ENCODE results near the gene MB.

Gene MB

GRCh38 chr22:35593071-35593890 is 23.8 kb downstream of the MB start:
- Histone ChIP-seq H3K27me3 (ENCODE audit: insufficient read depth, low read length) (peaks cover 9% of the 10 kb centered on the region), H3K36me3 (ENCODE audit: insufficient read depth, low read length) (no peaks in the 10 kb centered on the region), H3K4me1 (ENCODE audit: insufficient read depth, low read length) (no peaks in the 10 kb centered on the region), H3K9me3 (ENCODE audit: low read length) (peaks cover 1% of the 10 kb centered on the region), H3K4me3 (ENCODE audit: low read length) (no peak overlapping the region), H2AFZ (ENCODE audit: low read depth, low read length) (no peak overlapping the region)

DNA sequence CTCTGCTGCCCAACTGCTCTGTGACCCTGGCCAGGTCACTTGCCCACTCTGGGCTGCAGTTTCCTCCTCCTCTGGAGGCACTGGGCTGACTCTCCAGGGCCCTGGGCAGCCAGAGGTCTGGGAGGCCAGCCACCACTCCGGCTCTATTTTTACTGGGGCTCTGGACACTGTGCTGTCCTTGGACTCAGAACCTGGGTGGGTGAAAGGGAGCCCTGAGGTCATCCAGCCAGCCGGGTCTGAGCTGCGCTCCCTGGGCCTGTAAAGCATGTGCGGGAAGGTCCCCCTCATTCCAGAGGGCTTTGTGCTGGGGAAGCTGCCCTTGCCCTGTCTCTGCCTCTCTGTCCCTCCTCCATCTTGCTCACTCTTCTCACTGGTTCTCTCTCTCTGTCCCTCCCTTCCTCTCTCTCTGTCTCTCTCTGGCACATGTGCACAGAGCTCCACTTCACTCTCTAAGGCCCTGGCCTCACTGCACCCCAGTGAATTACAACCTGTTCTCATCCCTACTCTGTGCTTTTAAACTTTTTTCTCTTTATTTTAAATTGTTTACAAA is 24.6 kb downstream of the MB start:
- H3K9me3 ChIP-seq (ENCODE audit: low read length): peaks cover 1% of the 10 kb centered on the region
- H3K27me3 ChIP-seq (ENCODE audit: insufficient read depth, low read length): peaks cover 9% of the 10 kb centered on the region
- H3K4me3 ChIP-seq (ENCODE audit: low read length): no peak overlapping the region
- H3K36me3 ChIP-seq (ENCODE audit: insufficient read depth, low read length): no peaks in the 10 kb centered on the region
- H2AFZ ChIP-seq (ENCODE audit: low read depth, low read length): no peak overlapping the region
- H3K4me1 ChIP-seq (ENCODE audit: insufficient read depth, low read length): no peaks in the 10 kb centered on the region

GRCh38 chr22:35591714-35592417 is 25.3 kb downstream of the MB start:
- H3K9me3 ChIP-seq (ENCODE audit: low read length): peaks cover 1% of the 10 kb centered on the region
- no peaks in the 10 kb centered on the region for H3K4me1 ChIP-seq (ENCODE audit: insufficient read depth, low read length)
- no peak overlapping the region for H2AFZ ChIP-seq (ENCODE audit: low read depth, low read length)
- peaks cover 9% of the 10 kb centered on the region for H3K27me3 ChIP-seq (ENCODE audit: insufficient read depth, low read length)
- no peak overlapping the region for H3K4me3 ChIP-seq (ENCODE audit: low read length)
- H3K36me3 ChIP-seq (ENCODE audit: insufficient read depth, low read length): no peaks in the 10 kb centered on the region

DNA sequence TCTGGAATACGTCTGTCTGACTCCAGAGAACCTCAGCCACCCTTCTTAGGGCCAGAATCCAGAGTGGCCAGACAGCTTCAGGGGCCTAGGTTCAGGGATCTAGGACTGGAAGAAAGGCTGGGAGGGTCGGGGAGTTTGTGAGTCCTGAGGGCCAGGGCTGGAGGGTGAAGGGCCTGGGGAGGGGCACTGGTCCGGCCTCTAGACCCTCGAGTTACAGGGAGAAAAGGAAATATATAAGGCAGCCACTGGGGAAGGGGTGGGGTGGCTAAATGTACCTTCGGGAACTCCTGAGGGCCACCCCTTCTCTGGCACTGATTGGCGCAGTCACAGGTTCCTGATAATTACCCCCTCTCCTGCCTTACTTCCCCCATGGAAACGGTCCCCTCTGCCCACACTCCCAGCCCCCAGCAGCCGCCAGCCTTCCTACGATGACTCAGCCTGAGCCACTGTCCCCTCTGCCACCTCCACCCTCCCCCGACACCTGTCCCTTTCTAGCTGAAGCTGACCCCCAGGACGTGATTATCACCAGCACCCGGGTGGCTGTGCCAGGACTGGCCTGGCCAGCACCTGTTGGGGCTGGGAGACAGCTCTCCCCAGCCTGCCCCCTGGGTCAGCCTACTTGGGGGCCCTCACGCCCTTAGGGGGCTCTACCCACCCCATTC is 26.4 kb downstream of the MB start:
- H3K4me3 ChIP-seq (ENCODE audit: low read length): no peak overlapping the region
- no peak overlapping the region for H2AFZ ChIP-seq (ENCODE audit: low read depth, low read length)
- H3K36me3 ChIP-seq (ENCODE audit: insufficient read depth, low read length): no peaks in the 10 kb centered on the region
- no peaks in the 10 kb centered on the region for H3K4me1 ChIP-seq (ENCODE audit: insufficient read depth, low read length)
- peaks cover 1% of the 10 kb centered on the region for H3K9me3 ChIP-seq (ENCODE audit: low read length)
- peaks cover 9% of the 10 kb centered on the region for H3K27me3 ChIP-seq (ENCODE audit: insufficient read depth, low read length)

- H3K36me3 ChIP-seq (ENCODE audit: insufficient read depth, low read length): no peaks in the 10 kb centered on the region
- H2AFZ ChIP-seq (ENCODE audit: low read depth, low read length): no peak overlapping the region
- H3K4me3 ChIP-seq (ENCODE audit: low read length): no peak overlapping the region
- H3K4me1 ChIP-seq (ENCODE audit: insufficient read depth, low read length): no peaks in the 10 kb centered on the region
- H3K9me3 ChIP-seq (ENCODE audit: low read length): no peaks in the 10 kb centered on the region
- H3K27me3 ChIP-seq (ENCODE audit: insufficient read depth, low read length): peaks cover 9% of the 10 kb centered on the region
These were observed 27.4 kb downstream of the MB start for GRCh38 chr22:35589756-35590093.

DNA sequence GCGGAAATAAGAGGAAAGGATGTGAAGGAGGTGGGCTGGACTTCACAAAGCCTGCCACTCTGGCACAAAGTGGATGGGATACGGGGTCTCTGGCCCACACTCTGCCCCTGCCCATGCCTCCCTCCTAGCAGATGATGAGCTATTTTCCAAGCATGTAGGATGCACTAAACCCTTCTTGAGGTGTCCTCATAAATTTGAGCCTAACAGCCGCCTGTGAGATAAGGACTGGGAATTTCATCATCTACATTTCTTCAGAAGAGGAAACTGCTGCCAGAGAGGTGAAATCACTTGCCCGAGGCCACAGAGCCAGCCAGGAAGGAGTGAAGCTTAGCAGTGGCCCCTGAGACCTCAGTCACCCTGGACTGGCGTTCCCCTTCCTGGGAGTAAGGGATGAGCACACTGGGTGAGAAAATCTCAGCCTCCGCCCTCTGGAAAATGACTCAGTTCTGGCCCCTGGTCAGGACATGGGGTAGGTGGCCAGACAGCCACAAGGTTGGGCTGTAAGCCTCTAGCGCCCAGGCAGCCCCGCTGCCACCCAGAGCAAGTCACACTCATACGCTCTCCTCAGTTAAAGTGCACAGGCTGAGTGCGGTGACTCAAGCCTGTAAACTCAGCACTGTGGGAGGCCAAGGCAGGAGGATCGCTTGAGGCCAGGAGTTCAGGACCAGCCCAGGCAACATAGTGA is 27.9 kb downstream of the MB start:
- Histone ChIP-seq H3K4me3 (ENCODE audit: low read length) (no peak overlapping the region), H3K4me1 (ENCODE audit: insufficient read depth, low read length) (no peaks in the 10 kb centered on the region), H2AFZ (ENCODE audit: low read depth, low read length) (no peak overlapping the region), H3K36me3 (ENCODE audit: insufficient read depth, low read length) (no peaks in the 10 kb centered on the region), H3K27me3 (ENCODE audit: insufficient read depth, low read length) (peaks cover 9% of the 10 kb centered on the region), H3K9me3 (ENCODE audit: low read length) (no peaks in the 10 kb centered on the region)

GRCh38 chr22:35587896-35588295 is 29.2 kb downstream of the MB start:
- no peak overlapping the region for H3K4me3 ChIP-seq (ENCODE audit: low read length)
- H2AFZ ChIP-seq (ENCODE audit: low read depth, low read length): no peak overlapping the region
- no peaks in the 10 kb centered on the region for H3K9me3 ChIP-seq (ENCODE audit: low read length)
- no peaks in the 10 kb centered on the region for H3K4me1 ChIP-seq (ENCODE audit: insufficient read depth, low read length)
- no peaks in the 10 kb centered on the region for H3K36me3 ChIP-seq (ENCODE audit: insufficient read depth, low read length)
- H3K27me3 ChIP-seq (ENCODE audit: insufficient read depth, low read length): peaks cover 9% of the 10 kb centered on the region

GRCh38 chr22:35587447-35587870 is 29.7 kb downstream of the MB start:
- no peaks in the 10 kb centered on the region for H3K9me3 ChIP-seq (ENCODE audit: low read length)
- H3K4me1 ChIP-seq (ENCODE audit: insufficient read depth, low read length): no peaks in the 10 kb centered on the region
- no peaks in the 10 kb centered on the region for H3K36me3 ChIP-seq (ENCODE audit: insufficient read depth, low read length)
- H2AFZ ChIP-seq (ENCODE audit: low read depth, low read length): no peak overlapping the region
- no peak overlapping the region for H3K4me3 ChIP-seq (ENCODE audit: low read length)
- H3K27me3 ChIP-seq (ENCODE audit: insufficient read depth, low read length): peaks cover 9% of the 10 kb centered on the region

DNA sequence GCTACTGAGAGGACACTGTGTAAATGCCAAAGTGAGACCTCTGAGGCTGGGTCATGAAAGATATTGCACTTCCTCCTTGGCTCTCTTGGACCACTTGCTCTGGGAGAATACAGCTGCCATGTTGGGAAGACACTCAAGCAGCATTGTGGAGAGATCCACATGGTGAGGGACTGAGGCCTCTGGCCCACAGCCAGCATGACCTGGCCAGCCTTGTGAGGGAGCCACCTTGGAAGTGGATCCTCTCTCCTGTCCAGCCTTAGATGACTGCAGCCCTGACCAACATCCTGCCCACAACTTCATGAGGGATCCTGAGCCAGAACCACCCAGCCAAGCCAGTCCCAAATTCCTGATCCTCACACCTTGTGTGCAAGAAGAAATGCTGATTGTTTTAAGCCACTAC is 30.4 kb downstream of the MB start:
- Histone ChIP-seq H3K9me3 (ENCODE audit: low read length) (no peaks in the 10 kb centered on the region), H3K4me3 (ENCODE audit: low read length) (no peak overlapping the region), H3K27me3 (ENCODE audit: insufficient read depth, low read length) (peaks cover 9% of the 10 kb centered on the region), H3K4me1 (ENCODE audit: insufficient read depth, low read length) (no peaks in the 10 kb centered on the region), H3K36me3 (ENCODE audit: insufficient read depth, low read length) (no peaks in the 10 kb centered on the region), H2AFZ (ENCODE audit: low read depth, low read length) (no peak overlapping the region)

GRCh38 chr22:35582861-35583670 is 34.1 kb downstream of the MB start:
- H3K27me3 ChIP-seq (ENCODE audit: insufficient read depth, low read length): no peaks in the 10 kb centered on the region

DNA sequence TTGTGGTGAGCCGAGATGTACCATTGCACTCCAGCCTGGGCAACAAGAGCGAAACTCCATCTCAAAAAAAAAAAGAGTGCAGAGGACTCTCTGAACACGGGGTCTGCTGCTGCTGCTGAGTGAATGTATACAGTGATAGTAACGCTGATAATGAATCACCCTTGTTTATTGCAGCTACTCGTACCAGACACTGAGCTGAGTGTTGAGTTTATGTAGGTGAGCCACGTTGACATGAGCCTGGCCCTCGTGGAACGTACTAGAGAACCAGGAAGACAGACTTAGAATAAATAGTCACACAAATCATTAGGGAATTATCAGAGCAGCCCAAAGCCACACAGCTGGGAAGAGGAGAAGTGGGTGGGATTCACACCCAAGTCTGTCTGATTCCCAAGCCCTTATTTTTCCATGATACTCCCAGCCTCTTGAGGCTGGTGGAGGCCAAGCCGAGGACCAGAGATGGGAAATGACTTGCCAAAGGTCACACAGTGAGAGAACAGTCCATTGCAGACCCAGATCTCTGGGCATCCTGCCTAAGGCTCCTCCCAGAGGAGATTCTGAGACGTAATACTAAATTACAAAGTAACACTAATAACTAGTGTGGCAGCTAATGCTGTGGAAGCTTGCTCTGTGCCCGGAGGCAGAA is 34.8 kb downstream of the MB start:
- H3K27me3 ChIP-seq (ENCODE audit: insufficient read depth, low read length): no peaks in the 10 kb centered on the region

More at GRCh38 chr22:35582861-35583670, 34.1 kb downstream of the MB start:
- Histone ChIP-seq H2AFZ (ENCODE audit: low read depth, low read length) (no peak overlapping the region), H3K36me3 (ENCODE audit: insufficient read depth, low read length) (no peaks in the 10 kb centered on the region), H3K9me3 (ENCODE audit: low read length) (no peaks in the 10 kb centered on the region), H3K4me3 (ENCODE audit: low read length) (no peak overlapping the region), H3K4me1 (ENCODE audit: insufficient read depth, low read length) (no peaks in the 10 kb centered on the region)

DNA sequence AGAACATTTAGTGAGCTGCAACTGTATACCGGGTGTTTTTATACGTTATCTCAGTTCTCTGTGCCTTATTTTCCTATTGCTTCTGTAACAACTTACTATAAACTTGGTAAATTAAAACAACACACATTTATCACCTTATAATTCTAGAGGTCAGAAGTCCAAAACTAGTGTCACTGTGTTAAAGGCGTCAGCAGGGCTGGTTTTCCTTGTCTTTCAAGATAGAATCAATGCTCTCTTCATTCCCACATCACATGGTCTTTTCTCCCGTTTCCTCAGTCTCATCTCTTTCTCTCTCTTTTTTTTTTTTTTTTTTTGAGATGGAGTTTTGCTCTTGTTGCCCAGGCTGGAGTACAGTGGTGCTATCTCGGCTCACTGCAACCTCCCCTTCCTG is 36.1 kb downstream of the MB start:
- Histone ChIP-seq H3K36me3 (ENCODE audit: insufficient read depth, low read length) (no peaks in the 10 kb centered on the region), H3K27me3 (ENCODE audit: insufficient read depth, low read length) (no peaks in the 10 kb centered on the region), H3K4me1 (ENCODE audit: insufficient read depth, low read length) (no peaks in the 10 kb centered on the region)

More for the DNA sequence above, 34.8 kb downstream of the MB start:
- Histone ChIP-seq H3K4me1 (ENCODE audit: insufficient read depth, low read length) (no peaks in the 10 kb centered on the region), H3K4me3 (ENCODE audit: low read length) (no peak overlapping the region), H2AFZ (ENCODE audit: low read depth, low read length) (no peak overlapping the region), H3K9me3 (ENCODE audit: low read length) (no peaks in the 10 kb centered on the region), H3K36me3 (ENCODE audit: insufficient read depth, low read length) (no peaks in the 10 kb centered on the region)

More for the DNA sequence above, 36.1 kb downstream of the MB start:
- no peak overlapping the region for H2AFZ ChIP-seq (ENCODE audit: low read depth, low read length)
- no peaks in the 10 kb centered on the region for H3K9me3 ChIP-seq (ENCODE audit: low read length)
- H3K4me3 ChIP-seq (ENCODE audit: low read length): no peak overlapping the region

Measured in neuron (in vitro differentiated cells).